ENCODE results near the gene ALOX5. TPM values are rescaled to one million over a fixed set of nuclear protein-coding genes. Genes with fewer than 3 reads are reported as not detected.
"Not testable (repeated sequence)": the region's sequence is repeated elsewhere in the genome, so short reads cannot be mapped to it uniquely, and the experiment has no call there.

ALOX5 gene
- total RNA-seq (2014; rRNA removed) = 0.11 and 0.92 TPM in 2 replicates
- percentile 8 among the genes with signal in this experiment for Bru-seq, nascent RNA
- percentile 5 among the genes with signal in this experiment for BruChase-seq, experiment 1, labeled RNA remaining after a 6-hour chase
- percentile 2 among the genes with signal in this experiment for BruChase-seq, experiment 2, labeled RNA remaining after a 2-hour chase
- long read RNA-seq = 0 reads

DNA sequence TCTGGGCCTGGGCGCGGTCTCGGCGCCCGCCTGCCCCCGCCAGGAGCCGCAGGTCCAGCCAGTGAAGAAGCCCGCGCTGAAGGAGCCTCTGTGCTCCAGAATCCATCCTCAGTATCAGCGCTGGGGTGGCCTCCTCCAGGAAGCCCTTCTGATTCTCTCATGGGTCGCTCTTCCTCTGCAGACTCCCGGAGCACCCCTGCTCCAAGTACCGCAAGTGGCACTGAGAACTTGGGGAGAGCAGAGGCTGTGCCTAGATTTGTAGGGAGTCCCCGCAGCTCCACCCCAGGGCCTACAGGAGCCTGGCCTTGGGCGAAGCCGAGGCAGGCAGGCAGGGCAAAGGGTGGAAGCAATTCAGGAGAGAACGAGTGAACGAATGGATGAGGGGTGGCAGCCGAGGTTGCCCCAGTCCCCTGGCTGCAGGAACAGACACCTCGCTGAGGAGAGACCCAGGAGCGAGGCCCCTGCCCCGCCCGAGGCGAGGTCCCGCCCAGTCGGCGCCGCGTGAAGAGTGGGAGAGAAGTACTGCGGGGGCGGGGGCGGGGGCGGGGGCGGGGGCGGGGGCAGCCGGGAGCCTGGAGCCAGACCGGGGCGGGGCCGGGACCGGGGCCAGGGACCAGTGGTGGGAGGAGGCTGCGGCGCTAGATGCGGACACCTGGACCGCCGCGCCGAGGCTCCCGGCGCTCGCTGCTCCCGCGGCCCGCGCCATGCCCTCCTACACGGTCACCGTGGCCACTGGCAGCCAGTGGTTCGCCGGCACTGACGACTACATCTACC is at the start of gene ALOX5:
Gene ALOX5, plus strand, starts transcription at position 641 of the 774 bp plus-strand sequence. Its CDS starts 64 bp downstream, at position 705.
- Histone ChIP-seq H3K4me2 (ENCODE audit: low read length) (peak within 1 kb of the TSS; percentile 92), H3K9ac (ENCODE audit: low read length) (no peak within 1 kb of the TSS), H3K9me3 (ENCODE audit: low read length) (no peaks in the 10 kb centered on the region), H3K9me2 (replicated peaks; ENCODE audit: low read length) (no peaks in the 10 kb centered on the region), H4K20me1 (ENCODE audit: low read length) (no peaks in the 10 kb centered on the region), H3K27ac (ENCODE audit: low read length) (no peak within 1 kb of the TSS), H3F3A (ENCODE audit: low read length, unreplicated experiment) (no peaks in the 10 kb centered on the region), H3K36me3 (ENCODE audit: low read depth, low read length) (no peaks in the 10 kb centered on the region), H2AFZ (ENCODE audit: low read length) (peak within 1 kb of the TSS; percentile 81), H3K79me2 (ENCODE audit: low read length) (no peaks in the 10 kb centered on the region), H3K27me3 (ENCODE audit: low read length) (peaks cover 76% of the 10 kb centered on the region), H3K4me3 (ENCODE audit: low read length) (peak within 1 kb of the TSS; percentile 58), H3K4me1 (ENCODE audit: insufficient read depth, low read length) (peaks cover 24% of the 10 kb centered on the region)
- DNase-seq = peak; percentile 31
- ChIA-PET CTCF (no interaction called here), POLR2A (ENCODE audit: unreplicated experiment) (no interaction called here)
- TF ChIP-seq, protein P1, sequence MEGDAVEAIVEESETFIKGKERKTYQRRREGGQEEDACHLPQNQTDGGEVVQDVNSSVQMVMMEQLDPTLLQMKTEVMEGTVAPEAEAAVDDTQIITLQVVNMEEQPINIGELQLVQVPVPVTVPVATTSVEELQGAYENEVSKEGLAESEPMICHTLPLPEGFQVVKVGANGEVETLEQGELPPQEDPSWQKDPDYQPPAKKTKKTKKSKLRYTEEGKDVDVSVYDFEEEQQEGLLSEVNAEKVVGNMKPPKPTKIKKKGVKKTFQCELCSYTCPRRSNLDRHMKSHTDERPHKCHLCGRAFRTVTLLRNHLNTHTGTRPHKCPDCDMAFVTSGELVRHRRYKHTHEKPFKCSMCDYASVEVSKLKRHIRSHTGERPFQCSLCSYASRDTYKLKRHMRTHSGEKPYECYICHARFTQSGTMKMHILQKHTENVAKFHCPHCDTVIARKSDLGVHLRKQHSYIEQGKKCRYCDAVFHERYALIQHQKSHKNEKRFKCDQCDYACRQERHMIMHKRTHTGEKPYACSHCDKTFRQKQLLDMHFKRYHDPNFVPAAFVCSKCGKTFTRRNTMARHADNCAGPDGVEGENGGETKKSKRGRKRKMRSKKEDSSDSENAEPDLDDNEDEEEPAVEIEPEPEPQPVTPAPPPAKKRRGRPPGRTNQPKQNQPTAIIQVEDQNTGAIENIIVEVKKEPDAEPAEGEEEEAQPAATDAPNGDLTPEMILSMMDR (conservative IDR thresholded peaks at IDR 0.05; ENCODE audit: low read depth, low read length) = no peak
- TF ChIP-seq EZH2 (IDR thresholded peaks at IDR 0.05; ENCODE audit: low read length, unreplicated experiment) = peak; percentile 42
- TF ChIP-seq EZH2phosphoT487 (IDR thresholded peaks at IDR 0.05; ENCODE audit: borderline replicate concordance, low read length) = peak; percentile 74; the same call in 1 of the 2 replicates
- no TSS peak for BruUV-seq (replicated peaks)
- intact Hi-C loops (cut with micrococcal nuclease) = no loop called here
- peak; percentile 51 for ATAC-seq

DNA sequence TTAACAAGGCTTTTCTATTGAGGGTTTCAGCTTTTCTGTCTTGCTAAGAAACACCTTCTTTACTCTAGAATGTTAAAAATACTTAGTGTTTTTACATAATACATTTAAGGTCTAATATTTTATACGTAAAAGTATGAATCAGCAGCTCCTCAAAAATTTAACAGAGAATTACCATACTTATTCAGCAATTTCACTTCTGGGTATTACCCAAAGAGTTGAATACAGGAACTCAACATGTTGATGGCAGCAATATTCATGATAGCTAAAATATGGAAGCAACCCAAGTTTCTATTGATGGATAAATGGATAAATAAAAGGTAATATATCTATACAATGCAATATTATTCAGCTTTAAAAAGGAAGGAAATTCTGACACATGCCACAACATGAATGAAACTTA is 48.9 kb upstream of the ALOX5 start:
- DNase-seq (no peak), ATAC-seq (no peak)
- no peaks in the 10 kb centered on the region for H3K79me2 ChIP-seq (ENCODE audit: low read length)
- no peak overlapping the region for H2AFZ ChIP-seq (ENCODE audit: low read length)
- no peaks in the 10 kb centered on the region for H3K36me3 ChIP-seq (ENCODE audit: low read depth, low read length)
- no peaks in the 10 kb centered on the region for H3F3A ChIP-seq (ENCODE audit: low read length, unreplicated experiment)
- TF ChIP-seq EZH2 (IDR thresholded peaks at IDR 0.05; ENCODE audit: low read length, unreplicated experiment) = no peak
- TF ChIP-seq, protein P1 (conservative IDR thresholded peaks at IDR 0.05; ENCODE audit: low read depth, low read length) = no peak
- TF ChIP-seq EZH2phosphoT487 (IDR thresholded peaks at IDR 0.05; ENCODE audit: borderline replicate concordance, low read length) = no peak
- H3K9me3 ChIP-seq (ENCODE audit: low read length) = no peaks in the 10 kb centered on the region
- H3K4me2 ChIP-seq (ENCODE audit: low read length) = no peak overlapping the region
- CTCF ChIA-PET = no interaction called here
- POLR2A ChIA-PET (ENCODE audit: unreplicated experiment) = no interaction called here
- H3K4me1 ChIP-seq (ENCODE audit: insufficient read depth, low read length) = no peaks in the 10 kb centered on the region
- intact Hi-C loops (cut with micrococcal nuclease) = no loop called here
- H3K9me2 ChIP-seq (replicated peaks; ENCODE audit: low read length) = no peaks in the 10 kb centered on the region
- H3K27me3 ChIP-seq (ENCODE audit: low read length) = peaks cover 9% of the 10 kb centered on the region; the same call in 1 of the 2 replicates
- H3K27ac ChIP-seq (ENCODE audit: low read length) = no peak overlapping the region
- no peak overlapping the region for H3K9ac ChIP-seq (ENCODE audit: low read length)
- no TSS peak for BruUV-seq (replicated peaks)
- no peak overlapping the region for H3K4me3 ChIP-seq (ENCODE audit: low read length)
- no peaks in the 10 kb centered on the region for H4K20me1 ChIP-seq (ENCODE audit: low read length)

DNA sequence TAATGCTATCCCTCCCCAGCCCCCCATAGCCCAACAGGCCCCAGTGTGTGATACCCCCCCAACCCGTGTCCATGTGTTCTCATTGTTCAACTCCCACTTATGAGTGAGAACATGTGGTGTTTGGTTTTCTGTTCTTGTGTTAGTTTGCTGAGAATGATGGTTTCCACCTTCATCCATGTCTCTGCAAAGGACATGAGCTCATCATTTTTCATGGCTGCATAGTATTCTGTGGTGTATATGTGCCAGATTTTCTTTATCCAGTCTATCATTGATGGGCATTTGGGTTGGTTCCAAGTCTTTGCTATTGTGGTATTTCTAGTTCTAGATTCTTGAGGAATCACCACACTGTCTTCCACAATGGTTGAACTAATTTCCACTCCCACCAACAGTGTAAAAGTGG is 47.2 kb upstream of the ALOX5 start:
- H3K4me3 ChIP-seq (ENCODE audit: low read length); H2AFZ ChIP-seq (ENCODE audit: low read length); POLR2A ChIA-PET (ENCODE audit: unreplicated experiment); H3K4me1 ChIP-seq (ENCODE audit: insufficient read depth, low read length); ATAC-seq; H3K79me2 ChIP-seq (ENCODE audit: low read length); H3K4me2 ChIP-seq (ENCODE audit: low read length); BruUV-seq (replicated peaks); H4K20me1 ChIP-seq (ENCODE audit: low read length); H3K9me2 ChIP-seq (replicated peaks; ENCODE audit: low read length); CTCF ChIA-PET; intact Hi-C loops (cut with micrococcal nuclease); H3K36me3 ChIP-seq (ENCODE audit: low read depth, low read length); H3K9ac ChIP-seq (ENCODE audit: low read length); H3K9me3 ChIP-seq (ENCODE audit: low read length); H3K27ac ChIP-seq (ENCODE audit: low read length); H3F3A ChIP-seq (ENCODE audit: low read length, unreplicated experiment); DNase-seq: not testable (repeated sequence)
- peaks cover 20% of the 10 kb centered on the region; the same call in 1 of the 2 replicates for H3K27me3 ChIP-seq (ENCODE audit: low read length)

DNA sequence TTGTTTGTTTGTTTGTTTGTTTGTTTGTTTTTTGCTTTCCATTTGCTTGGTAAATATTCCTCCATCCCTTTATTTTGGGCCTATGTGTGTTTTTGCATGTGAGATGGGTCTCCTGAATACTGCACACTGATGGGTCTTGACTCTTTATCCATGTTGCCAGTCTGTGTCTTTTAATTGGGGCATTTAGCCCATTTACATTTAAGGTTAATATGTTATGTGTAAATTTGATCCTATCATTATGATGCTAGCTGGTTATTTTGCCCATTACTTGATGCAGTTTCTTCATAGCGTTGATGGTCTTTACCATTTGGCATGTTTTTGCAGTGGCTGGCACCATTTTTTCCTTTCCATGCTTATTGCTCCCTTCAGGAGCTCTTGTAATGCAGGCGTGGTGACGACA is 42.2 kb upstream of the ALOX5 start:
- BruUV-seq (replicated peaks); H3K9ac ChIP-seq (ENCODE audit: low read length); H3K4me1 ChIP-seq (ENCODE audit: insufficient read depth, low read length); H3K36me3 ChIP-seq (ENCODE audit: low read depth, low read length); H3K27ac ChIP-seq (ENCODE audit: low read length); H3K9me2 ChIP-seq (replicated peaks; ENCODE audit: low read length); H3K4me2 ChIP-seq (ENCODE audit: low read length); H2AFZ ChIP-seq (ENCODE audit: low read length); H3K4me3 ChIP-seq (ENCODE audit: low read length); H3F3A ChIP-seq (ENCODE audit: low read length, unreplicated experiment); H4K20me1 ChIP-seq (ENCODE audit: low read length); ATAC-seq; DNase-seq; H3K79me2 ChIP-seq (ENCODE audit: low read length); H3K9me3 ChIP-seq (ENCODE audit: low read length); intact Hi-C loops (cut with micrococcal nuclease): not testable (repeated sequence)
- ChIA-PET POLR2A (ENCODE audit: unreplicated experiment) (interaction anchor here (0.6 kb wide), 1 partner anchor 313 kb away, joined by 3 read pairs; no protein-coding TSS in a partner anchor), CTCF (interaction anchor here (0.7 kb wide), 1 partner anchor 376 kb away, joined by 3 read pairs; no protein-coding TSS in a partner anchor)
- peaks cover 28% of the 10 kb centered on the region for H3K27me3 ChIP-seq (ENCODE audit: low read length)
